NCI-H526 treated with DMSO at 0.1 percent for 48 hours (cell line): ENCODE results near the gene STX16.

ENCODE experiments used
- DNase-seq: peaks from one replicate; lab custom pipeline; 2025; lab: John Stamatoyannopoulos, UW

Gene STX16

DNA sequence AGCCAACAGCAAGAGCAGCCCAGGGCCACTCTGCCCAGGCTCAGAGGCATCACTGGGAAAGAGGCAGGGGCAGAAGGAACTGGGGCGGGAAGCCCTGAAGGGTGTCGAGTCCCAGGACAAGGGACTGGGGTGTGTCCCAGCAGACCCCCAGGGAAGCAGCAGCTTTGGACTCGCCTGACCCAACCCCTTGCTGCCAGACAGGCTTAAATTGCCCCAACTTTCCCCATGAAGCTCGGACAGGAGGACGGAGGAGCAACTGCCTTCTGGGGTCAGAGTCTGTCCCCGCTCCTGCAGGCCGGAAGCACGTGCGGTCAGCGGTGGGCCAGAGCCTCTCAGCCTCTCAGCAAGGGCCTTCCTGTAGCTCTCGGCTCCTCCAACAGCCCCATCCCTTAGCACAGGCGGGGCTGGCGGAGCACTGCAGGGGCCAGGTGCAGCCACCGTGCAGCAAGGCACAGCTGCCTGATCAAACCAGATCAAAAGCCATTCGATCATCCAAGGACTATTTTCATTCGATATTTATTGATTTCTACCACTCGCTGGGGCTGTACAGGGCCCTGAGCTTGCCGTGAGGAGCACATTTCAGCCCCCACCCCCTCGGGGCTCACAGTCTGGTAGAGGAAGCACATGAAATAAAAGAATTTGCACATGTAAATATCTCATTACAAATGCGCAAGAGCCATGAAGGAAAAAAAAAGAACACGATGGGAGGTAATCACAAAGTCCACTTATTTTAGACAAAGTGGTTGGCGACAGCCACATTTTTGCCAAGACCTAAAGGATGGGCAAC, 31.8 kb upstream of the STX16 start:
- DNase-seq, result peak; percentile 76

DNA sequence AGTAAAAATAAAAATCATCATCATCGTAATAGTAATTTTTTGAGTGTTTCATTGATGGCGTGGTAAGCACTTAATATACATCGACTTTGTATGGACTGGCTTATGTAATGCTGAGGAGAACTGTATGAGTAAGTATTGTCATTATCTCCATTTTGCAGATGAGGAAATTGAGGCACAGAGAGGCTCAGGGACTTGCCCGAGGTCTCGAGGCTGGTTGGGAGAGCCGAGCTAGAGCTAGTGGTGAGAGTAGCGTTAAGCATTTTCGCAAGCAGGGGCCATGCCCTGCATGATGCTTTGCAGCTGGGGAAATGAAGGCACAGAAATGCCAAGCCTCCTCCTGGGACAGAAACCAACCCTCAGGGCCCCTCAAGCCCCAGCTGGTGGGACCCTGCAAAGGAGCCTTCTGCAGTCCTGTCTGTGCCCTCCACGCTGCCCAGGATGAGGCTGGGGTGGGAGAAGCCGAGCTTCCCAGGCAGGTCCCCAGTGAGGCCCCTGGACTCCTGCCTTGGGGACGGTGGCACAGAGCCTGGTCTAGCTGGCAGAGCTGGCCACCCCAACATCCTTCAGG, 31.1 kb upstream of the STX16 start:
- DNase-seq, result peak; percentile 59

GRCh38 chr20:58621906-58622548, 29.1 kb upstream of the STX16 start:
- DNase-seq, result no peak

- no peak for DNase-seq
Measured at GRCh38 chr20:58622671-58623578, 28.2 kb upstream of the STX16 start.

DNA sequence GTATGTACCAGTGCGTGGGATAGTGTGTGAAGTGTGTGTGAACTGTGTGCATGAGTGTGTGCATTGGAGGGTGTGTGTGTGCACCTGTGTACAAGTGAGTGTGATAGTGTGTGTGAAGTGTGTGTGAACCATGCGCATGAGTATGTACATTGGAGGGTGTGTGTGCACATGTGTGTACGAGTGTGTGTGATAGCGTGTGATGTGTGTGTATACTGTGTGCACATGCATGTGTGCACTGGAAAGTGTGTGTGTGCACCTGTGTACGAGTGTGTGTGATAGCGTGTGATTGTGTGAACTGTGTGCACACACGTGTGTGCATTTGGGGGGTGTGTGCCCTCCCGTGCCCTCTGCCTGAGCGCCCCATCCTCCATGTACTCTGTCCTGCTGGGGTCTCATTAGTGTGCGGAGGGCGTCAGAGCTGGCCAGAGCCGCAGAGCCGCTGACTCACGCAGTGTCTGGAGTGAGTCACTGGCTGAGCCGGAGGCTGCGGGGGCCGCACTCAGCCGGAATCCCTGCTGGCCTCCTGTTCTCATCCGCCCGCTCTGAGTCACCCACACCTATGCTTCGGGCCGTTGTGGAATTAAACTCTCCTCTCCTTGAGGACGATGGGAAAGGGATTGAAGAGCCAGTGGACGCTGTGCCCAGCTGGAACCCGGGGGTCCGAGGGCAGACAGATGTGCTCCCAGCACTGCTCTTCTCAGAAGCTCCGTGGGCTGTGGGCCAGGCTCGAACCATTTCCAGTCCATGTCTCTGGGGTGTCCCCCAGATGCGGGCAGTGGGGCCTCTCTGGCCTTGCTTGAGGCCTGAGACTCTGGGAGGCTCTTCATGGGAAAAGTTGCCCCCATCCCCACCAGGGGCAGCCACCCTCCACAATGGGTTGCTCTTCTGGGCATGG, 27.3 kb upstream of the STX16 start:
- DNase-seq, result no peak

GRCh38 chr20:58624687-58625086, 26.4 kb upstream of the STX16 start:
- no peak for DNase-seq

DNA sequence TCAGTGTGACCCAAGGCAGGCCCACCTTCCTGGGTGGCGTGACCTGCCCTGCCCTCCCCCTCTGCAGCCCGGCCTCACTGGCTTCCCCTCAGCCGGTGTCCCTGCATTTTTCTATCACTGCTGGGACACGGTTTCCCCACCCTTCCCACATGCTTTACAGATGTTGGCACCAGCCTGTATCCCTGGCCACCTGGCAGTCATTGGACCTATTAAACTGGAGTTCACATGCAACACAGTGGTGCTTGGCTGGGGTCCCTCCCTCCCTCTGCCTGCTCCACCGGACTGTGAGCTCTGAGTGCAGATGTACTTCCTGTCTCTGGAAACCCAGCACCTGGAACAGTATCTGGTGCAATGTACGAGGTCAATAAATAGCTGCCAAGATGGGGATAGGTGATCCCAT, 25.5 kb upstream of the STX16 start:
- DNase-seq, result no peak

GRCh38 chr20:58626051-58626450, 25.0 kb upstream of the STX16 start:
- DNase-seq, result no peak

DNA sequence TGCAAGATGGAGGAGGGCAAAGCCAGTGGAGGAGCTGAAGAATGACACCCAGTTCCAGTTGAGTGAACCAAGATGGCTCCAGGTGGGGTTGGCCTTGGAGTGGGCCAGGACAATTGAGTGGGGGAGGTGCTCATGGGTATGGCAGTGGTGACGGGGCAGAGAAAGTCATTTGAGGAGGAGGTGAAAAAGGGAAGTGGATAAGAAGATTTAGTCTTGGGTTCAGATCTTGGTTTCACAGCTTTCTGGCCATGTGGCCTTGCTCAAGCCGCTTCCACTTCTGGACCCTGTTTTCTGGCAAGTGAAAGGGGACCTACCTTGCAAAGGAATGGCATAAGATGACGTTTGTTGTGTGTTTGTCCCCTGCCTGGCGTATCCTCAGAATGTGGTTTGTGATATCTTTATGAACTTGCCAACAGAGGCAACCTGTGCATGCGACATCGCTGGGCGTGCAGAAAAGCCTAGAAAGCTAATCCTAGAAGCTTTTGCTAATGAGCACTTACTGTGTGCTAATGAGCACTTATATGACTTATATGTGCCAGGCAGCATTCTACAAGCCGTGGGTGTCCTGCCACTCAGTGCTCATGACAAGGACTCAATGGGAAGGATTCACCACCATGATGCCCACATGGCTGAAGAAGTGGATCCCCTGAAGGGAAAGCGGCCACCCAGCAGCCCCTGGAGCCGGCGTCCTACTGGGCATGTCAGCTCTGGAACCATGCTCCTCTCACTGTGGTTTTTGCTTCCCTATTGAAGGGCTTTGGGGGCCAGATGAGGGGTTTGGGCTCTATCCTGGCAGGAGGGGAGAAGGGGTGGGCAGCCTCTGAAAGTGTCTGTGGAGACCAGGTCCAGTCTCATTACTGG, 23.6 kb upstream of the STX16 start:
- DNase-seq, result no peak

DNA sequence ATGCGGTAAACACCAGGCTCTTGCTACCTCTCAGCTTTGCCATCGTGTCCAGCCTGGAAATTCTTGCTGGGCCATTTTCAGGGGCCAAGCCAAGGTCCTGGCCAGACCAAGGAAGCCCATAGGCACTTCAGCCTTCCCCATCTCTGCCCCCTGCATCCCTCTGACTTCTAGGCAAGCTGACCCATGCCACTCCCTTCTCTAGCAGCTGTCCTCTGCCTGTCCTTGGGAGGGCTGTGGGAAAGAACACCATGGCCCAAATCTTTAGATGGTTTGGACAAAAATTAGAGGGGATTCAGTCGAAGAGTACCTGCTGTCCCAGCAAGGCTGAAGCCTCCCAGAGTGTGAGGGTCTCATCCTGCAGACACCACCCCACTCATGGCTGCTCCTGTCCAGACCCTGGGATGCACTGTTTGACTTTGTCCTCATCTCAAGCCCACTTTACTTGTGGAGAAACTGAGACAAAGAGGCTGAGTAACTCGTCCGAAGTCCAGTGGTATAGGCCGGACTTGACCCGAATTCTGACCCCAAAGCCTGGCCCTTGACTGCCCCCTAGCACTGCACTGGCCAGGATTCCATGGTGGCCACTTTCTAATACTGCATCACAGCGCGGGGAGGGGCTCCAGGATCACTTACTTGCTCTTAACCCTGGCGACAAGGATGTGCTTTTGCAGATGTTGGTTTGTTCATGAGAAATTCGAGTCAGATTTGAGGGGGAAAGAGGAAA, 22.4 kb upstream of the STX16 start:
- no peak for DNase-seq

DNA sequence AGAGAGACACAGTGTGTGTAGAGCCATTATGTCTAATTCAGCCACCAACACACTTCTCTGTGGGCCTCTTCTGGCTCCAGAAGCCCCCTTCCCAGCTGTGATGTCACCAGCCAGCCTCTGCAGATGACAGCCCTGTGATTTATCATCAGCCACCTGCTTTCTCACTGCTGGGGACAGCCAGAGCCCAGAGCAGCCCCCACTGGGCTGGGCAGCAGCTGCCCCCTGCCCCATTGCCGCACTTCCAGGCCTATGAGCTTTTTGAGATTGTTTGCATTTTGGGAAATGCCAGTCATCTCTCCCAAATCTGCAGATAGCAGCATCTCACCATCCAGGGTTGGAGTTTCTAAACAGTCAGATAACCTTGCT, 21.9 kb upstream of the STX16 start:
- no peak for DNase-seq

DNA sequence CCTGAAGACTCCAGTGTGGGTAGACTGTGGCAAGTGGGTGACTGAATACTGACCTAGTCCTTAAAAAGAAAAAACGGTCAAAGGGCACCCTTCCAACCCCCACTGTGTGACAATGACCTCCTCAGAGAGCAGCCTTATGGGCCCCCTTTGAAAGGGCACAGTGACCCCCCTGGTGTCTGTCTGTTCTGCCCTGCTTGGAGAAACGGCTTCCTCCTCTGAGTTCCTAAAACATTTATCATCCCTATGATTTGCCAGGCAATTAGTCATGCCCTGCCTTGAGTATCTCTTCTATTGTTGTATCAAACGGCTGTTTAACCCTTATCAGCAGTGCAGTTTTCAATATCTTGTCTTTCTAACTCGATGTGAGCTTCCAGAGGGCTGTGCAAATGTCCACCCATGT, 21.0 kb upstream of the STX16 start:
- no peak for DNase-seq

GRCh38 chr20:58633161-58634053, 17.7 kb upstream of the STX16 start:
- DNase-seq, result no peak

GRCh38 chr20:58634059-58634458, 17.0 kb upstream of the STX16 start:
- no peak for DNase-seq

GRCh38 chr20:58634521-58635278, 16.4 kb upstream of the STX16 start:
- DNase-seq, result no peak

DNA sequence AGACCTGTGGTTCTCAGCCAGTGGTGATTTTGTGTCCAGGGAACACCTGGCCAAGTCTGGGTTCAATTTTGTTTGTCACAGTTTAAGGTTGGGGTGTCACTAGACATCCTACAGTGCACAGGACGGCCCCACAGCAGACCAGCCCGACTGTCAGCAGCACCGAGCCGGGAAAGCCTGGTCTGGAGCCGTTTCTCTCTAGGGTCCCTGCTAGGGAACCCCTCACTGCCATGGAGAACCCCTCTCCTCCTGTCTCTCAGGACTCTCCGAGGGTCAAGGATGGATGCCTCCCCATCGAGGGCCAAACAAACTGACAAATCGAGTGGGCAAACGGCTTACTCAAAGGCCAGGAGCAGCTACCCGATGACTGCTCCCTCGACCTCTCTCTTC, 15.8 kb upstream of the STX16 start:
- DNase-seq, result no peak

DNA sequence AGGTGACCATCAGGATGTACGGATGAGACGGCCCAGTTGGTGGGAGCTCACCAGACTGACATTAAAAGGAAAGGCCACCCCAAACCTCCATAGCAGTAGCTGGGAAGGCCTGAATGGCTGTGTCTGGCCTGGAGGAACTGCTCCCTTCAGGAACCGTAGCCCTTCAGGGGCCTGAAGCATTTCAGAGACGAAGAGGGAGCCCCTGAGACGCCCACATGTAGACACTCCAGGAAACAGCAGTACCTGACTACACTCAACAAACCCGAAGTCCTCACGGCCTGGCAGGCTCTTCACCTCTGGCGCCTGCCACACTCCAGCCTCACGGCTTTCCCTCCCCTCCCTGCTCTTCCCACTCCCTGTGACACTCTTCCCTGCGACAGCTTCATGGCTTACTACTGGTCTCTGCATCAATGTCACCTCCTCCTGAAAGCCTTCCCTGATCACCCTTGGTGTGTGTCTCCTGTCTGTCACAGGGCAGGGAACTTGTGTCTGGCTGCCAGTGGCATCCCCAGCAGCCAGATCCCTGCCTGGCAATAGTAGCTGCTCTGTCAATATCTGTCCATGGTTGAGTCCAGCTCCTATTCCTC, 14.6 kb upstream of the STX16 start:
- DNase-seq, result no peak

- DNase-seq, result no peak
Measured at GRCh38 chr20:58636983-58637421, 14.1 kb upstream of the STX16 start.
